Heart left ventricle (tissue), 16 donors: ENCODE data around the gene ELAVL1. TPM values are rescaled to one million over a fixed set of nuclear protein-coding genes. Genes with fewer than 3 reads are reported as not detected.
A peak's percentile ranks its signal among the peaks of the same experiment; 100 is the strongest.

Experiments
- ATAC-seq, 4 donors: fragments of 200-7000 bp; cut with Tn5 transposase; one replicate each; pipeline ENCODE4 v1.9.1; 2020 to 2022; ENCODE audit warnings: moderate library complexity in 4 of 4, mild to moderate bottlenecking in 3 of 4, moderate number of reproducible peaks in 1 of 4
- DNase-seq, 5 donors: peaks; one replicate each; pipeline ENCODE4 v3.0.0-alpha.2; 2020
- H3K27ac ChIP-seq, 12 donors: fragments of 200-600 bp; sonication (generic) in 4 of 12; one replicate each; pipeline versions ENCODE4 v1.5.0 to v1.8.0; 2016 to 2022; ENCODE audit warnings: mild to moderate bottlenecking in 2 of 12
- H3K27me3 ChIP-seq, 9 donors: fragments of 200-600 bp; sonication (generic) in 2 of 9; one replicate each; pipeline versions ENCODE4 v1.5.1 to v1.8.0; 2016 to 2022; ENCODE audit warnings: mild to moderate bottlenecking in 3 of 9
- H3K36me3 ChIP-seq, 9 donors: fragments of 200-600 bp; sonication (generic) in 2 of 9; one replicate each; pipeline versions ENCODE4 v1.5.0 to v1.8.0; 2018 to 2022; ENCODE audit warnings: mild to moderate bottlenecking in 2 of 9
- H3K4me1 ChIP-seq, 12 donors: fragments of 200-600 bp; sonication (generic) in 4 of 12; one replicate each; pipeline versions ENCODE4 v1.5.0 to v1.8.0; 2016 to 2022; ENCODE audit warnings: mild to moderate bottlenecking in 3 of 12
- H3K4me3 ChIP-seq, 12 donors: fragments of 200-600 bp; sonication (generic) in 4 of 12; one replicate each; pipeline versions ENCODE4 v1.5.0 to v1.8.0; 2017 to 2022; ENCODE audit warnings: mild to moderate bottlenecking in 9 of 12, moderate library complexity in 4 of 12
- H3K9me3 ChIP-seq, 12 donors: fragments of 200-600 bp; sonication (generic) in 4 of 12; one replicate each; pipeline versions ENCODE4 v1.5.0 to v1.8.0; 2016 to 2022; ENCODE audit warnings: mild to moderate bottlenecking in 1 of 12
- CTCF ChIP-seq, 12 donors: fragments of 200-600 bp; sonication (generic) in 4 of 12; IDR thresholded peaks; one replicate each; pipeline versions ENCODE4 v1.5.0 to v1.8.0; 2018 to 2022; ENCODE audit warnings: antibody characterized with exemption in 12 of 12, mild to moderate bottlenecking in 5 of 12
- POLR2A ChIP-seq, 2 donors: fragments of 450-650 bp; IDR thresholded peaks; one replicate each; pipeline ENCODE4 v1.6.1; 2017; ENCODE audit warnings: antibody characterized with exemption in 2 of 2, mild to moderate bottlenecking in 2 of 2, moderate library complexity in 2 of 2
- WGBS, 4 donors: extraction: QIAGEN DNeasy Blood & Tissue Kit in 2 of 4; methylation state at CpG; one replicate each; pipeline versions ENCODE4 v1.1.5 to v1.1.7; 2013 to 2018; 5-methylcytosine and 5-hydroxymethylcytosine counted together
- intact Hi-C, 10 donors: fragments of 100-400 bp; cut with DNase I; formaldehyde crosslinking; loops; one replicate each; pipeline versions ENCODE4 v1.11.1 to v1.14.2; 2022
- polyA plus RNA-seq, 2 donors: library from polyadenylated mRNA; stranded (reverse); fragments of 200-250 nt; gene quantifications; one replicate each; pipeline ENCODE4 v1.2.3, GENCODE V29; 2013
- total RNA-seq, 9 donors: library from RNA; depleted of rRNA in 2 of 9; stranded (reverse); fragments of >200 nt in 2 of 9; fragmentation: NEBNext Ultra II Directional in 3 of 9; extraction: Animal tissue kit (Norgen Biotek cat#: 25700) in 3 of 9; gene quantifications; one replicate each; pipeline versions ENCODE4 v1.1.0 to v1.2.4, GENCODE V29; 2016 to 2023
- donor health status: ischemic (EF 13 %, LVEDD 7.1; RV severe dilation, severe dysfunction).
- donor health status: healthy with polysubstance abuse.
- donor health status: DM: no; HTN: yes; CAD: no.
- donor health status: DM: no; HTN: no; CAD: no.
- donor health status: ischemic (EF 25% LVEDD 6.9; RV normal size, moderate dysfunction).
- donor health status: ischemic (EF 25% LVEDD 5.7; RV mildly dilated, moderate dysfunction).
- donor health status: healthy.
- donor health status: DM: yes; HTN: yes; CAD: no.
- donor health status: ischemic (EF 35%, LVEDD 5.7; RV mildly dilated, moderate dysfunction).
- donor health status: nonischemic (EF 11% LVEDD 7.7; RV severe dilation, severe dysfunction).
- donor health status: DM: yes; HTN: yes; CAD: no.
- donor health status: PGD.
- donor health status: ischemic (EF 29% LVEDD 5.4; RV normal size, mild dysfunction).
- donor health status: nonischemic (EF 23%, LVEDD 6.1; RV moderate dilation, normal function).

The ELAVL1 gene
- total and polyA plus RNA-seq, 11 donors, result 9.8 to 62.0 (median 52.6) TPM

GRCh38 chr19:8044018-8044417 lies 38.6 kb upstream of the ELAVL1 start:
- Histone ChIP-seq H3K36me3 (no peaks in the 10 kb centered on the region), H3K27ac (no peak overlapping the region), H3K4me3 (no peak overlapping the region), H3K4me1 (no peaks in the 10 kb centered on the region), H3K9me3 (no peaks in the 10 kb centered on the region), H3K27me3 (peaks cover 0 to 9% (median 0%) of the 10 kb centered on the region in 9 donors)
- intact Hi-C loops, result no loop called here
- ATAC-seq (no peak), DNase-seq (no peak)
- 73 to 81% (median 77%) methylated on average over 10 of the region's 10 CpGs for WGBS, 4 donors
- TF ChIP-seq POLR2A (IDR thresholded peaks at IDR 0.05) (no peak), CTCF (IDR thresholded peaks at IDR 0.05) (no peak)

- no peaks in the 10 kb centered on the region for H3K4me1 ChIP-seq
- TF ChIP-seq CTCF (IDR thresholded peaks at IDR 0.05), result no peak
- no peak for TF ChIP-seq POLR2A (IDR thresholded peaks at IDR 0.05)
- peaks cover 0 to 10% (median 0%) of the 10 kb centered on the region in 9 donors for H3K27me3 ChIP-seq
- no peaks in the 10 kb centered on the region for H3K9me3 ChIP-seq
- no peak overlapping the region for H3K4me3 ChIP-seq
- H3K27ac ChIP-seq, result no peak overlapping the region
- 83 to 89% (median 89%) methylated on average over 9 of the region's 9 CpGs for WGBS, 4 donors
- no peaks in the 10 kb centered on the region for H3K36me3 ChIP-seq
- intact Hi-C loops, result no loop called here
- ATAC-seq (no peak), DNase-seq (no peak)
Observed at GRCh38 chr19:8042900-8043299, 37.5 kb upstream of the ELAVL1 start.

- H3K4me1 ChIP-seq, result no peaks in the 10 kb centered on the region
- H3K9me3 ChIP-seq, result no peaks in the 10 kb centered on the region
- no peaks in the 10 kb centered on the region for H3K36me3 ChIP-seq
- peaks cover 0 to 10% (median 0%) of the 10 kb centered on the region in 9 donors for H3K27me3 ChIP-seq
- H3K27ac ChIP-seq, result no peak overlapping the region
- 63 to 73% (median 68%) methylated on average over 7 of the region's 7 CpGs for WGBS, 4 donors
- intact Hi-C loops, result no loop called here
- DNase-seq (no peak), ATAC-seq (no peak)
- H3K4me3 ChIP-seq, result no peak overlapping the region
- TF ChIP-seq CTCF (IDR thresholded peaks at IDR 0.05), result no peak
Observed at GRCh38 chr19:8041531-8041931, 36.1 kb upstream of the ELAVL1 start.

- no peaks in the 10 kb centered on the region for H3K36me3 ChIP-seq
- WGBS, 4 donors, result 86 to 100% (median 96%) methylated on average over 3 of the region's 3 CpGs
- TF ChIP-seq CTCF (IDR thresholded peaks at IDR 0.05) (no peak), POLR2A (IDR thresholded peaks at IDR 0.05) (no peak)
Observed at GRCh38 chr19:8039231-8039630, 33.8 kb upstream of the ELAVL1 start.

More at GRCh38 chr19:8039231-8039630, 33.8 kb upstream of the ELAVL1 start:
- Histone ChIP-seq H3K9me3 (no peaks in the 10 kb centered on the region), H3K4me1 (no peaks in the 10 kb centered on the region), H3K27ac (no peak overlapping the region), H3K27me3 (peaks cover 0 to 21% (median 0%) of the 10 kb centered on the region in 9 donors), H3K4me3 (no peak overlapping the region)
- no peak for ATAC-seq
- DNase-seq, result peak in 1 of 5 donors; percentile 2
- intact Hi-C loops, result no loop called here
